ENCODE results near the gene LY6G6D. TPM values are rescaled to one million over a fixed set of nuclear protein-coding genes. Genes with fewer than 3 reads are reported as not detected.

LY6G6D gene
- total RNA-seq, 1 experiment from 2014 or later, result not detected

DNA sequence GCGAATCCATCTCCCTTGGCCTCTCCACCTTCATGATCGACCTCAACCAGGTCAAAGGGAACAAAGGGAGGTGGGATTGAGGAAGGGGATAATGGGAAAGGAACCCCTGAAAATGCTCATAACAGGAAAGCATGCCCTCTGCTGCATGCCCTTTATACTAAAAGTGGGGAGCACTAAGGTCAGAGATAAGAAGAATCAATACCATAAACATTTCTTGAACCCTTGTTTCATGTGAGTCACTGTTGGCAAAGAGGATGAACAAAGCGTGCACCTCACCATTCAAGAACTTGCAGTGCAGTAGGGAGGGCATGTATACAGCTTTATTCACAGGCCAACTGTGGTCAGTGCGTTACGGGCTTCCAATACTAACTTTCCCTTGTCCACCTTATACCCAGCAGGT is 45.6 kb downstream of the LY6G6D start:
- no peak overlapping the region for H3K4me3 Mint-ChIP-seq
- H3K9me3 Mint-ChIP-seq, result no peaks in the 10 kb centered on the region
- no peak overlapping the region for H3K27ac Mint-ChIP-seq
- POLR2A ChIA-PET, result no interaction called here
- no peak for DNase-seq (ENCODE audit: low spot score)
- CTCF ChIA-PET, result interaction anchor here (1.8 kb wide), 1 partner anchor 9 kb away, joined by 8 read pairs; no protein-coding TSS in a partner anchor
- H3K36me3 Mint-ChIP-seq, result peaks cover 25% of the 10 kb centered on the region
- H3K27me3 Mint-ChIP-seq (ENCODE audit: low read depth), result no peaks in the 10 kb centered on the region
- H3K4me1 Mint-ChIP-seq, result peaks cover 13% of the 10 kb centered on the region
- TF ChIP-seq, protein P1, sequence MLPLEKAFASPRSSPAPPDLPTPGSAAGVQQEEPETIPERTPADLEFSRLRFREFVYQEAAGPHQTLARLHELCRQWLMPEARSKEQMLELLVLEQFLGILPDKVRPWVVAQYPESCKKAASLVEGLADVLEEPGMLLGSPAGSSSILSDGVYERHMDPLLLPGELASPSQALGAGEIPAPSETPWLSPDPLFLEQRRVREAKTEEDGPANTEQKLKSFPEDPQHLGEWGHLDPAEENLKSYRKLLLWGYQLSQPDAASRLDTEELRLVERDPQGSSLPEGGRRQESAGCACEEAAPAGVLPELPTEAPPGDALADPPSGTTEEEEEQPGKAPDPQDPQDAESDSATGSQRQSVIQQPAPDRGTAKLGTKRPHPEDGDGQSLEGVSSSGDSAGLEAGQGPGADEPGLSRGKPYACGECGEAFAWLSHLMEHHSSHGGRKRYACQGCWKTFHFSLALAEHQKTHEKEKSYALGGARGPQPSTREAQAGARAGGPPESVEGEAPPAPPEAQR (CRISPR knock-in tag; IDR thresholded peaks at IDR 0.05), result no peak
- TF ChIP-seq RORB (CRISPR knock-in tag; IDR thresholded peaks at IDR 0.05) (no peak), CREB1 (CRISPR knock-in tag; IDR thresholded peaks at IDR 0.05) (no peak), IRF2 (CRISPR knock-in tag; IDR thresholded peaks at IDR 0.05; ENCODE audit: borderline replicate concordance, low read depth) (no peak), TCF7 (CRISPR knock-in tag; IDR thresholded peaks at IDR 0.05; ENCODE audit: low read depth) (no peak), MXD4 (CRISPR knock-in tag; IDR thresholded peaks at IDR 0.05; ENCODE audit: borderline replicate concordance) (no peak), CBFB (CRISPR knock-in tag; IDR thresholded peaks at IDR 0.05; ENCODE audit: low read depth) (no peak)
- TF ChIP-seq, protein P2, sequence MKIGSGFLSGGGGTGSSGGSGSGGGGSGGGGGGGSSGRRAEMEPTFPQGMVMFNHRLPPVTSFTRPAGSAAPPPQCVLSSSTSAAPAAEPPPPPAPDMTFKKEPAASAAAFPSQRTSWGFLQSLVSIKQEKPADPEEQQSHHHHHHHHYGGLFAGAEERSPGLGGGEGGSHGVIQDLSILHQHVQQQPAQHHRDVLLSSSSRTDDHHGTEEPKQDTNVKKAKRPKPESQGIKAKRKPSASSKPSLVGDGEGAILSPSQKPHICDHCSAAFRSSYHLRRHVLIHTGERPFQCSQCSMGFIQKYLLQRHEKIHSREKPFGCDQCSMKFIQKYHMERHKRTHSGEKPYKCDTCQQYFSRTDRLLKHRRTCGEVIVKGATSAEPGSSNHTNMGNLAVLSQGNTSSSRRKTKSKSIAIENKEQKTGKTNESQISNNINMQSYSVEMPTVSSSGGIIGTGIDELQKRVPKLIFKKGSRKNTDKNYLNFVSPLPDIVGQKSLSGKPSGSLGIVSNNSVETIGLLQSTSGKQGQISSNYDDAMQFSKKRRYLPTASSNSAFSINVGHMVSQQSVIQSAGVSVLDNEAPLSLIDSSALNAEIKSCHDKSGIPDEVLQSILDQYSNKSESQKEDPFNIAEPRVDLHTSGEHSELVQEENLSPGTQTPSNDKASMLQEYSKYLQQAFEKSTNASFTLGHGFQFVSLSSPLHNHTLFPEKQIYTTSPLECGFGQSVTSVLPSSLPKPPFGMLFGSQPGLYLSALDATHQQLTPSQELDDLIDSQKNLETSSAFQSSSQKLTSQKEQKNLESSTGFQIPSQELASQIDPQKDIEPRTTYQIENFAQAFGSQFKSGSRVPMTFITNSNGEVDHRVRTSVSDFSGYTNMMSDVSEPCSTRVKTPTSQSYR (CRISPR knock-in tag; IDR thresholded peaks at IDR 0.05), result no peak
- TF ChIP-seq, protein P3, sequence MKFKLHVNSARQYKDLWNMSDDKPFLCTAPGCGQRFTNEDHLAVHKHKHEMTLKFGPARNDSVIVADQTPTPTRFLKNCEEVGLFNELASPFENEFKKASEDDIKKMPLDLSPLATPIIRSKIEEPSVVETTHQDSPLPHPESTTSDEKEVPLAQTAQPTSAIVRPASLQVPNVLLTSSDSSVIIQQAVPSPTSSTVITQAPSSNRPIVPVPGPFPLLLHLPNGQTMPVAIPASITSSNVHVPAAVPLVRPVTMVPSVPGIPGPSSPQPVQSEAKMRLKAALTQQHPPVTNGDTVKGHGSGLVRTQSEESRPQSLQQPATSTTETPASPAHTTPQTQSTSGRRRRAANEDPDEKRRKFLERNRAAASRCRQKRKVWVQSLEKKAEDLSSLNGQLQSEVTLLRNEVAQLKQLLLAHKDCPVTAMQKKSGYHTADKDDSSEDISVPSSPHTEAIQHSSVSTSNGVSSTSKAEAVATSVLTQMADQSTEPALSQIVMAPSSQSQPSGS (CRISPR knock-in tag; IDR thresholded peaks at IDR 0.05; ENCODE audit: borderline replicate concordance, low read depth), result no peak
- TF ChIP-seq, protein P4, sequence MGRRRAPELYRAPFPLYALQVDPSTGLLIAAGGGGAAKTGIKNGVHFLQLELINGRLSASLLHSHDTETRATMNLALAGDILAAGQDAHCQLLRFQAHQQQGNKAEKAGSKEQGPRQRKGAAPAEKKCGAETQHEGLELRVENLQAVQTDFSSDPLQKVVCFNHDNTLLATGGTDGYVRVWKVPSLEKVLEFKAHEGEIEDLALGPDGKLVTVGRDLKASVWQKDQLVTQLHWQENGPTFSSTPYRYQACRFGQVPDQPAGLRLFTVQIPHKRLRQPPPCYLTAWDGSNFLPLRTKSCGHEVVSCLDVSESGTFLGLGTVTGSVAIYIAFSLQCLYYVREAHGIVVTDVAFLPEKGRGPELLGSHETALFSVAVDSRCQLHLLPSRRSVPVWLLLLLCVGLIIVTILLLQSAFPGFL (CRISPR knock-in tag; IDR thresholded peaks at IDR 0.05; ENCODE audit: borderline replicate concordance), result no peak
- TF ChIP-seq, protein P5, sequence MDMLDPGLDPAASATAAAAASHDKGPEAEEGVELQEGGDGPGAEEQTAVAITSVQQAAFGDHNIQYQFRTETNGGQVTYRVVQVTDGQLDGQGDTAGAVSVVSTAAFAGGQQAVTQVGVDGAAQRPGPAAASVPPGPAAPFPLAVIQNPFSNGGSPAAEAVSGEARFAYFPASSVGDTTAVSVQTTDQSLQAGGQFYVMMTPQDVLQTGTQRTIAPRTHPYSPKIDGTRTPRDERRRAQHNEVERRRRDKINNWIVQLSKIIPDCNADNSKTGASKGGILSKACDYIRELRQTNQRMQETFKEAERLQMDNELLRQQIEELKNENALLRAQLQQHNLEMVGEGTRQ (CRISPR knock-in tag; IDR thresholded peaks at IDR 0.05), result no peak
- TF ChIP-seq, protein P6, sequence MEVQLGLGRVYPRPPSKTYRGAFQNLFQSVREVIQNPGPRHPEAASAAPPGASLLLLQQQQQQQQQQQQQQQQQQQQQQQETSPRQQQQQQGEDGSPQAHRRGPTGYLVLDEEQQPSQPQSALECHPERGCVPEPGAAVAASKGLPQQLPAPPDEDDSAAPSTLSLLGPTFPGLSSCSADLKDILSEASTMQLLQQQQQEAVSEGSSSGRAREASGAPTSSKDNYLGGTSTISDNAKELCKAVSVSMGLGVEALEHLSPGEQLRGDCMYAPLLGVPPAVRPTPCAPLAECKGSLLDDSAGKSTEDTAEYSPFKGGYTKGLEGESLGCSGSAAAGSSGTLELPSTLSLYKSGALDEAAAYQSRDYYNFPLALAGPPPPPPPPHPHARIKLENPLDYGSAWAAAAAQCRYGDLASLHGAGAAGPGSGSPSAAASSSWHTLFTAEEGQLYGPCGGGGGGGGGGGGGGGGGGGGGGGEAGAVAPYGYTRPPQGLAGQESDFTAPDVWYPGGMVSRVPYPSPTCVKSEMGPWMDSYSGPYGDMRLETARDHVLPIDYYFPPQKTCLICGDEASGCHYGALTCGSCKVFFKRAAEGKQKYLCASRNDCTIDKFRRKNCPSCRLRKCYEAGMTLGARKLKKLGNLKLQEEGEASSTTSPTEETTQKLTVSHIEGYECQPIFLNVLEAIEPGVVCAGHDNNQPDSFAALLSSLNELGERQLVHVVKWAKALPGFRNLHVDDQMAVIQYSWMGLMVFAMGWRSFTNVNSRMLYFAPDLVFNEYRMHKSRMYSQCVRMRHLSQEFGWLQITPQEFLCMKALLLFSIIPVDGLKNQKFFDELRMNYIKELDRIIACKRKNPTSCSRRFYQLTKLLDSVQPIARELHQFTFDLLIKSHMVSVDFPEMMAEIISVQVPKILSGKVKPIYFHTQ (CRISPR knock-in tag; IDR thresholded peaks at IDR 0.05), result no peak
- TF ChIP-seq, protein P7, sequence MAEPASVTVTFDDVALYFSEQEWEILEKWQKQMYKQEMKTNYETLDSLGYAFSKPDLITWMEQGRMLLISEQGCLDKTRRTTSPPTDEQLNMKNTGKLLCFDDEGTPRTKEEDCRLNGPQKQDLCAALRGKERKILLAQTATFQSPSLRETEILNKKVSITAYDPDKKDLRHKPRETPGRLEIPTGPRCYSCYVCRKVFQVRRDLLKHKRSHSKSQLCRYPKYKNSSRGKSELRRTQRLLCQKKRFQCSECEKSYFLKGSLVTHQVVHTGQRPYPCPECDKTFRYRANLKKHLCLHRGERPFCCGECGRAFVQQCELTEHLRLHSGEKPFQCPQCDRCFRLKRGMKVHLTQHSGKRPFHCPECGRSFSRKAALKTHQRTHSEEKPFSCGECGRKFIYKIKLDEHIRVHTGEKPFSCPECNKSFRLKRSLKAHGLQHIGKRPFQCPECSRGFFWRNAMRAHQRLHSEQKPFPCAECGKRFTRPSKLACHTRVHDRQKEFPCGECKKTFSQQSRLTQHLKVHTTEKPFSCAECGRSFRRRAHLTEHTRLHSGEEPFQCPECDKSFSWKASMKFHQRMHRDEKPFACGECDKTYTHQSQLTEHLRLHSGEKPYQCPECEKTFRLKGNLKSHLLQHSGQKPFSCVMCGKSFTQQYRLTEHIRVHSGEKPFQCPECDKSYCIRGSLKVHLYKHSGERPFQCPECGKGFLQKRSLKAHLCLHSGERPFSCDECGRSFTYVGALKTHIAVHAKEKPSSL (CRISPR knock-in tag; conservative IDR thresholded peaks at IDR 0.05), result no peak
- ATAC-seq, result no peak

Measured in WTC11 (cell line).